HL-60 (cell line): ENCODE data around the gene PIK3R3.
"Not testable (repeated sequence)": the region's sequence is repeated elsewhere in the genome, so short reads cannot be mapped to it uniquely, and the experiment has no call there.

Experiments used
- DNase-seq, 2 experiments: peaks; one replicate each; pipeline ENCODE4 v3.0.0-alpha.2; 2010 to 2020; ENCODE audit warnings: low read depth in 1 of 2, low spot score in 1 of 2
- H3K27ac ChIP-seq: fragments of 250-450 bp; sonication (Bioruptor Pico); replicated peaks from 2 replicates; pipeline ENCODE4 v1.5.1; 2020; ENCODE audit warnings: mild to moderate bottlenecking, moderate library complexity
- H3K27me3 ChIP-seq: fragments of 250-450 bp; sonication (Bioruptor Pico); 2 replicates; pipeline ENCODE4 v1.5.1; 2021; ENCODE audit warnings: mild to moderate bottlenecking, moderate library complexity; ENCODE audit not compliant: insufficient read depth, poor library complexity, severe bottlenecking
- H3K4me3 ChIP-seq: replicated peaks from 2 replicates; pipeline ENCODE4 v1.5.1; 2011; ENCODE audit warnings: mild to moderate bottlenecking, control low read depth, low read length; ENCODE audit not compliant: insufficient read depth
- CTCF ChIP-seq: IDR thresholded peaks from one replicate; pipeline ENCODE4 v1.5.1; 2011; ENCODE audit warnings: low read length, control low read depth, inconsistent platforms; ENCODE audit not compliant: insufficient read depth
- GABPA ChIP-seq: IDR thresholded peaks from 2 replicates; pipeline ENCODE4 v1.6.1; 2012; ENCODE audit warnings: low read depth
- POLR2AphosphoS5 ChIP-seq: IDR thresholded peaks from 2 replicates; pipeline ENCODE4 v1.6.1; 2012; ENCODE audit warnings: low read depth
- REST ChIP-seq: IDR thresholded peaks from 2 replicates; pipeline ENCODE4 v1.6.1; 2012; ENCODE audit warnings: low read depth; ENCODE audit not compliant: insufficient replicate concordance
- SPI1 ChIP-seq: IDR thresholded peaks from 2 replicates; pipeline ENCODE4 v1.6.1; 2012; ENCODE audit warnings: low read depth, mild to moderate bottlenecking, borderline replicate concordance

Gene PIK3R3

GRCh38 chr1:46098027-46098712 lies 34.3 kb downstream of the PIK3R3 start:
- TF ChIP-seq GABPA (no peak), POLR2AphosphoS5 (no peak), REST (no peak), SPI1 (no peak), CTCF (no peak)
- no peak overlapping the region for H3K27ac ChIP-seq
- no peaks in the 10 kb centered on the region for H3K27me3 ChIP-seq
- no peak for DNase-seq
- no peak overlapping the region for H3K4me3 ChIP-seq

GRCh38 chr1:46097149-46097472 lies 35.3 kb downstream of the PIK3R3 start:
- no peak for DNase-seq
- no peak overlapping the region for H3K4me3 ChIP-seq
- H3K27ac ChIP-seq = no peak overlapping the region
- no peaks in the 10 kb centered on the region for H3K27me3 ChIP-seq
- TF ChIP-seq GABPA (no peak), CTCF (no peak), POLR2AphosphoS5 (no peak), SPI1 (no peak), REST (no peak)

GRCh38 chr1:46096269-46097148 lies 35.9 kb downstream of the PIK3R3 start:
- TF ChIP-seq REST (no peak), POLR2AphosphoS5 (no peak), GABPA (no peak), SPI1 (no peak), CTCF (no peak)
- H3K4me3 ChIP-seq = no peak overlapping the region
- H3K27ac ChIP-seq = no peak overlapping the region
- DNase-seq = no peak
- no peaks in the 10 kb centered on the region for H3K27me3 ChIP-seq

GRCh38 chr1:46095110-46095509 lies 37.3 kb downstream of the PIK3R3 start:
- DNase-seq, H3K27ac ChIP-seq, H3K4me3 ChIP-seq, H3K27me3 ChIP-seq: not testable (repeated sequence)
